GM19023 (cell line): Measurements from ENCODE around the gene SDC1.
"Not testable (repeated sequence)": the region's sequence is repeated elsewhere in the genome, so short reads cannot be mapped to it uniquely, and the experiment has no call there.

Experiments
- ATAC-seq: cut with Tn5 transposase; IDR thresholded peaks from one replicate; pipeline ENCODE4 v1.9.1; 2021; ENCODE audit warnings: mild to moderate bottlenecking, moderate library complexity; ENCODE audit not compliant: unreplicated experiment

SDC1 gene

GRCh38 chr2:20199633-20200270 lies 25.2 kb downstream of the SDC1 start:
- no peak for ATAC-seq

GRCh38 chr2:20198796-20199632 lies 25.9 kb downstream of the SDC1 start:
- ATAC-seq = no peak

- no peak for ATAC-seq
Observed at GRCh38 chr2:20198001-20198400, 26.9 kb downstream of the SDC1 start.

- ATAC-seq = no peak
Observed at GRCh38 chr2:20197192-20197591, 27.7 kb downstream of the SDC1 start.

GRCh38 chr2:20196657-20197161 lies 28.2 kb downstream of the SDC1 start:
- ATAC-seq = no peak

- ATAC-seq = no peak
Observed at GRCh38 chr2:20196053-20196656, 28.8 kb downstream of the SDC1 start.

GRCh38 chr2:20195431-20196033 lies 29.4 kb downstream of the SDC1 start:
- no peak for ATAC-seq

- not testable (repeated sequence) for ATAC-seq
Observed at GRCh38 chr2:20195016-20195411, 29.9 kb downstream of the SDC1 start.

- no peak for ATAC-seq
Observed at GRCh38 chr2:20194097-20195015, 30.6 kb downstream of the SDC1 start.

GRCh38 chr2:20193185-20193584 lies 31.7 kb downstream of the SDC1 start:
- ATAC-seq = no peak

GRCh38 chr2:20192781-20193180 lies 32.1 kb downstream of the SDC1 start:
- ATAC-seq = no peak

- ATAC-seq = no peak
Observed at GRCh38 chr2:20191714-20192569, 33.0 kb downstream of the SDC1 start.

- no peak for ATAC-seq
Observed at GRCh38 chr2:20190876-20191713, 33.8 kb downstream of the SDC1 start.

GRCh38 chr2:20190170-20190569 lies 34.8 kb downstream of the SDC1 start:
- no peak for ATAC-seq

- no peak for ATAC-seq
Observed at GRCh38 chr2:20189299-20189931, 35.5 kb downstream of the SDC1 start.

- no peak for ATAC-seq
Observed at GRCh38 chr2:20188851-20189250, 36.1 kb downstream of the SDC1 start.

GRCh38 chr2:20188201-20188600 lies 36.7 kb downstream of the SDC1 start:
- ATAC-seq = no peak

GRCh38 chr2:20187331-20187730 lies 37.6 kb downstream of the SDC1 start:
- ATAC-seq = no peak
